Measurements from ENCODE around the gene KIAA1614. TPM values are rescaled to one million over a fixed set of nuclear protein-coding genes. Genes with fewer than 3 reads are reported as not detected.

The KIAA1614 gene
- total and polyA plus RNA-seq, 4 donors = 2.0 to 9.8 (median 5.0) TPM

GRCh38 chr1:180917306-180918065 is 4.8 kb downstream of the KIAA1614 start:
- H3K9me3 ChIP-seq (ENCODE audit: control insufficient read depth, insufficient read depth, low read length) = no peaks in the 10 kb centered on the region
- H3K36me3 ChIP-seq (ENCODE audit: control insufficient read depth, insufficient read depth, low read length) = peaks cover 26% of the 10 kb centered on the region
- no peak overlapping the region for H3K4me3 ChIP-seq (ENCODE audit: low read depth, low read length)
- H3K27me3 ChIP-seq (ENCODE audit: control insufficient read depth, insufficient read depth, low read length) = no peaks in the 10 kb centered on the region
- H3K4me1 ChIP-seq (ENCODE audit: control insufficient read depth, insufficient read depth, low read length) = peaks cover 7% of the 10 kb centered on the region
- H3K27ac ChIP-seq (ENCODE audit: low read depth, low read length) = no peak overlapping the region
- DNase-seq (ENCODE audit: low read depth in 4 of 6, low spot score in 6 of 6) = no peak
- WGBS (ENCODE audit: insufficient coverage) = 75% methylated on average over 7 of the region's 12 CpGs

DNA sequence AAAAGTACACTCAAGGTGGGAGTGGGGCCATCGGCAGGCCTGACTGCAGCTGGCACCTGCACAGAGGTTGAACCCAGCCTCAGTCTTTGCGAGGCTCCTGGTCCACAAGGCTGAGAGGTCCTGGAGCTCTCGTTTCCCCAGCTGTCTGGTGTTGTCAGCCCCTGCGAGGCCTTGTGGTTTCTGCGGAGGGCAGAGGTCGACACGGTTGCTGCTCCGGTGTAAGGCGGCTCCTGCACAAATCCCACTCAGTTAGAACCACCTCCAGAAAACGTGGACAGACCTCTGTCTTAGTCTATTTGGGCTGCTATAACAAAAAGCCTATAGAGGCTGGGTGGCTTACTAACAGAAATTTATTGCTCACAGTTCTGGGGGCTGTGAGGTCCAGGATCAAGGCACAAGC is 5.8 kb downstream of the KIAA1614 start:
- H3K4me1 ChIP-seq (ENCODE audit: control insufficient read depth, insufficient read depth, low read length) = peaks cover 10% of the 10 kb centered on the region
- peaks cover 26% of the 10 kb centered on the region for H3K36me3 ChIP-seq (ENCODE audit: control insufficient read depth, insufficient read depth, low read length)
- no peak for DNase-seq (ENCODE audit: low read depth in 4 of 6, low spot score in 6 of 6)
- no peaks in the 10 kb centered on the region for H3K27me3 ChIP-seq (ENCODE audit: control insufficient read depth, insufficient read depth, low read length)
- H3K9me3 ChIP-seq (ENCODE audit: control insufficient read depth, insufficient read depth, low read length) = no peaks in the 10 kb centered on the region
- 85% methylated on average over 9 of the region's 10 CpGs for WGBS (ENCODE audit: insufficient coverage)
- no peak overlapping the region for H3K27ac ChIP-seq (ENCODE audit: low read depth, low read length)
- H3K4me3 ChIP-seq (ENCODE audit: low read depth, low read length) = no peak overlapping the region

DNA sequence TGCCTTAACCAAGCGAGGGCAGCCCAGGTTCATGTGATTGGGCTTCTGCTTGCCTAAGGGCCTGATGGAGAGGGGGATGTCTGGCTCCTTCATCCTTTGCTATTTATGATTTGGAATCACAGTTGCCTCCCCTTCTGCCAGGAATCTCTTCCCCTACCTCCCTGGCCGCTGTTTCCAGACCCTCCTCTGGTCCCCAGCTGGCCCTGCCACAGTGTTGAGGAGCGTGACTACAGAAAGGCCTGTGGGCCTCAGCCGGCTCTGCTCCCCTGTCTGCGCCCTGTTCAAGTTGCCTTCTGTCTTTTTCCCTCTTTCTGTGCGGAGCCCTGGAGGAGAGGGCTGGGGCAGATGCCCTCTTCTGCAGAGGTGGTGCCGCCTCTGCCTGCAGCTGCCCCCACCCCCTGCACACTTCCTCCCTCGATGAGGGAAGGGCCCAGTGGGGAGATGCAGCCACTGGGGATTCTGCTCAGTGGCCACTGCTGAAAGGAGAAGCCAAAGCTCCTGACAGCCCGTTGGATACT is 6.5 kb downstream of the KIAA1614 start:
- 93% methylated on average over 4 of the region's 9 CpGs for WGBS (ENCODE audit: insufficient coverage)
- no peak overlapping the region for H3K4me3 ChIP-seq (ENCODE audit: low read depth, low read length)
- DNase-seq (ENCODE audit: low read depth in 4 of 6, low spot score in 6 of 6) = no peak
- H3K27me3 ChIP-seq (ENCODE audit: control insufficient read depth, insufficient read depth, low read length) = no peaks in the 10 kb centered on the region
- H3K9me3 ChIP-seq (ENCODE audit: control insufficient read depth, insufficient read depth, low read length) = no peaks in the 10 kb centered on the region
- H3K27ac ChIP-seq (ENCODE audit: low read depth, low read length) = no peak overlapping the region
- H3K4me1 ChIP-seq (ENCODE audit: control insufficient read depth, insufficient read depth, low read length) = peaks cover 12% of the 10 kb centered on the region
- H3K36me3 ChIP-seq (ENCODE audit: control insufficient read depth, insufficient read depth, low read length) = peaks cover 26% of the 10 kb centered on the region

DNA sequence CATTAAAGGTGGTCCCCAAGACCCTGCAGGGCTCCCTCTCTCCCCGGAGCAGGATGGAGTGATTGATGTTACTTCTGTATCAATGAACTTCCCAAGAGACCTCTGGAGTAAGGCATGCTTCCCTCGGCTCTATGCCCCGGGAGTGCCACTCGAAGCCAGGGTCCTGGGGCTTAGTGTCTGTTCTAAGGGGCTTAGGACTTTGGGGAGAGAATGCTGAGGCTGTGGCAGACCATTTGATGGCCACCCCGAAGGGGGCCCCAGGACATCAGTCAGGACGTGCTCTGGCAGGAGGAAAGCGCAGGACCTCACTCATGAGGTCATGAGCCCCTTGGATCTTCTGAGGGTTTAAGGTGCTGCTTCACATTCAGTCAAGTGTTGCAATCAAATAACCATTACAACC is 7.5 kb downstream of the KIAA1614 start:
- Histone ChIP-seq H3K36me3 (ENCODE audit: control insufficient read depth, insufficient read depth, low read length) (peaks cover 26% of the 10 kb centered on the region), H3K4me1 (ENCODE audit: control insufficient read depth, insufficient read depth, low read length) (peaks cover 16% of the 10 kb centered on the region)
- WGBS (ENCODE audit: insufficient coverage) = 88% methylated on average over 3 of the region's 7 CpGs

DNA sequence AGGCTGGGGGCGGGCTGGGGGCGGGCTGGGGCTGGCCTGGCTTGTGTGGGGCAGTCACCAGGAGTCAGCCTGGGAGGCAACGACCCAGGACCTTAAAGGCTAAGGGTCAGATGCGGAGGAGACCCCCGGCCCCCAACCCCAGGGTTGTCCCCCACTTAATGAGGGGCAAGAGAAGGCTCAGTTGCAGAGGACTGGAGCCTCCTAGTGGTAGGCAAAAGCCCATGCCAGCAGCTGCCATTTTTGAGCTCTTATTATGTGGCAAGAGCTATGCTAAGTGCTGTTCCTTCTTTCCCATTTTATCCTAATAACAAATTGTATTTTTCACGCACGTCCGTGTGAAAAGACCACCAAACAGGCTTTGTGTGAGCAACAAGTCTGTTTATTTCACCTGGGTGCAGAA is 8.0 kb downstream of the KIAA1614 start:
- Histone ChIP-seq H3K27me3 (ENCODE audit: control insufficient read depth, insufficient read depth, low read length) (no peaks in the 10 kb centered on the region), H3K4me3 (ENCODE audit: low read depth, low read length) (no peak overlapping the region), H3K9me3 (ENCODE audit: control insufficient read depth, insufficient read depth, low read length) (no peaks in the 10 kb centered on the region), H3K36me3 (ENCODE audit: control insufficient read depth, insufficient read depth, low read length) (peaks cover 26% of the 10 kb centered on the region), H3K27ac (ENCODE audit: low read depth, low read length) (no peak overlapping the region), H3K4me1 (ENCODE audit: control insufficient read depth, insufficient read depth, low read length) (peaks cover 21% of the 10 kb centered on the region)
- 100% methylated on average over 3 of the region's 8 CpGs for WGBS (ENCODE audit: insufficient coverage)
- no peak for DNase-seq (ENCODE audit: low read depth in 4 of 6, low spot score in 6 of 6)

More for the DNA sequence above, 7.5 kb downstream of the KIAA1614 start:
- Histone ChIP-seq H3K27ac (ENCODE audit: low read depth, low read length) (no peak overlapping the region), H3K9me3 (ENCODE audit: control insufficient read depth, insufficient read depth, low read length) (no peaks in the 10 kb centered on the region), H3K27me3 (ENCODE audit: control insufficient read depth, insufficient read depth, low read length) (no peaks in the 10 kb centered on the region), H3K4me3 (ENCODE audit: low read depth, low read length) (no peak overlapping the region)
- DNase-seq (ENCODE audit: low read depth in 4 of 6, low spot score in 6 of 6) = no peak

DNA sequence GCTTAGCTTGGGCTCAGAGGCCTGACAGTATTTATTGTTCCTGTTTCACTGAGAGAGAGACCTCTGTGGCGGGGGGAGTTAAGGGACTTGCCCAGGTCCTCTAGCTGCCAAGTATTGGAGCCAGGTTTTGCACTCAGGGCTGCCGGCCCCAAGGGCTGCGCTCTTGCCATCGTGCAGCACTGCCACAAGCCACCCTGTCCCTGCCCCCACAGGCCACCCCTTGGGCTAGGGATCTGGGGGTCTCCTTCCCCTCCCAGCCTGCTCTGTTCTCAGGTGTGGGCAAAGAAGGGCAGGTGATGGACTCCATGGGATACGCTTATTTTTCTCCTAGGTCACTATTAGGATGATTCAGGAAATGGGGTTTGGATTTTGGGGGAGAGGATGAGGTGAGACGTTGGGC is 8.7 kb downstream of the KIAA1614 start:
- Histone ChIP-seq H3K36me3 (ENCODE audit: control insufficient read depth, insufficient read depth, low read length) (peaks cover 21% of the 10 kb centered on the region), H3K4me1 (ENCODE audit: control insufficient read depth, insufficient read depth, low read length) (peaks cover 28% of the 10 kb centered on the region), H3K27ac (ENCODE audit: low read depth, low read length) (no peak overlapping the region), H3K27me3 (ENCODE audit: control insufficient read depth, insufficient read depth, low read length) (no peaks in the 10 kb centered on the region), H3K9me3 (ENCODE audit: control insufficient read depth, insufficient read depth, low read length) (no peaks in the 10 kb centered on the region), H3K4me3 (ENCODE audit: low read depth, low read length) (no peak overlapping the region)
- DNase-seq (ENCODE audit: low read depth in 4 of 6, low spot score in 6 of 6) = no peak
- WGBS (ENCODE audit: insufficient coverage) = 84% methylated on average over 5 of the region's 6 CpGs

- peaks cover 15% of the 10 kb centered on the region for H3K36me3 ChIP-seq (ENCODE audit: control insufficient read depth, insufficient read depth, low read length)
- H3K27me3 ChIP-seq (ENCODE audit: control insufficient read depth, insufficient read depth, low read length) = no peaks in the 10 kb centered on the region
- H3K9me3 ChIP-seq (ENCODE audit: control insufficient read depth, insufficient read depth, low read length) = no peaks in the 10 kb centered on the region
- H3K4me1 ChIP-seq (ENCODE audit: control insufficient read depth, insufficient read depth, low read length) = peaks cover 34% of the 10 kb centered on the region
- 79% methylated on average over 11 of the region's 21 CpGs for WGBS (ENCODE audit: insufficient coverage)
- DNase-seq (ENCODE audit: low read depth in 4 of 6, low spot score in 6 of 6) = no peak
- no peak overlapping the region for H3K27ac ChIP-seq (ENCODE audit: low read depth, low read length)
- H3K4me3 ChIP-seq (ENCODE audit: low read depth, low read length) = no peak overlapping the region
These were observed 9.4 kb downstream of the KIAA1614 start for GRCh38 chr1:180921891-180922630.

DNA sequence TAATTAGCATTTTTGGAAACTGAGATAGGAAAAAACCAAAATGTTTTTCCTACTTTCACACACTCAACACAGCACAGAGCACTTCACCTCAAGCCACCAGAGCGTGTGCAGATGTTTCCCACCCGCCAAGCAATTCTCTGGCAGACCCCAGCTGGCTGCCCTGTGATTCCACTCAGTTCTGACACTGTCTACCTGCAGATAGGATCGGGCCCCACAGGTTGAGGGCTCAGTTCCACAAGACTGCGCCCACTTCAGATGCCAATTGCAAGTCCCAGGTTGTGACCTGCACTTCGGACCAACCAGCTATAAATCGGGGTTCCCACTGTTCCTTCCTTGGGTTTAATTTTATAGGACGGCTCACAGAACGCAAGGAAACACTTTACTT is 9.9 kb downstream of the KIAA1614 start:
- DNase-seq (ENCODE audit: low read depth in 4 of 6, low spot score in 6 of 6) = no peak
- H3K27me3 ChIP-seq (ENCODE audit: control insufficient read depth, insufficient read depth, low read length) = no peaks in the 10 kb centered on the region
- peaks cover 10% of the 10 kb centered on the region for H3K36me3 ChIP-seq (ENCODE audit: control insufficient read depth, insufficient read depth, low read length)
- H3K4me3 ChIP-seq (ENCODE audit: low read depth, low read length) = no peak overlapping the region
- 88% methylated on average over 4 of the region's 8 CpGs for WGBS (ENCODE audit: insufficient coverage)
- no peak overlapping the region for H3K27ac ChIP-seq (ENCODE audit: low read depth, low read length)
- peaks cover 40% of the 10 kb centered on the region for H3K4me1 ChIP-seq (ENCODE audit: control insufficient read depth, insufficient read depth, low read length)
- H3K9me3 ChIP-seq (ENCODE audit: control insufficient read depth, insufficient read depth, low read length) = no peaks in the 10 kb centered on the region

- no peak overlapping the region for H3K4me3 ChIP-seq (ENCODE audit: low read depth, low read length)
- H3K27ac ChIP-seq (ENCODE audit: low read depth, low read length) = no peak overlapping the region
- no peaks in the 10 kb centered on the region for H3K27me3 ChIP-seq (ENCODE audit: control insufficient read depth, insufficient read depth, low read length)
- H3K4me1 ChIP-seq (ENCODE audit: control insufficient read depth, insufficient read depth, low read length) = peaks cover 46% of the 10 kb centered on the region
- peak in 1 of 6 donors; percentile 61 for DNase-seq (ENCODE audit: low read depth in 4 of 6, low spot score in 6 of 6)
- peaks cover 4% of the 10 kb centered on the region for H3K36me3 ChIP-seq (ENCODE audit: control insufficient read depth, insufficient read depth, low read length)
- WGBS (ENCODE audit: insufficient coverage) = 56% methylated on average over 9 of the region's 13 CpGs
- H3K9me3 ChIP-seq (ENCODE audit: control insufficient read depth, insufficient read depth, low read length) = no peaks in the 10 kb centered on the region
These were observed 10.5 kb downstream of the KIAA1614 start for GRCh38 chr1:180923021-180923841.
